LNCaP clone FGC (cell line): ENCODE measurements around the gene PRDM10.

ENCODE experiments used
- DNase-seq: peaks from one replicate; pipeline ENCODE4 v3.0.0-alpha.2; 2011; ENCODE audit warnings: low read depth
- H3K4me3 ChIP-seq: 2 replicates; pipeline ENCODE4 v1.5.1; 2011; ENCODE audit warnings: mild to moderate bottlenecking, low read depth, low read length, control low read depth
- CTCF ChIP-seq: IDR thresholded peaks from 2 replicates; pipeline ENCODE4 v1.5.1; 2012; ENCODE audit warnings: mild to moderate bottlenecking; ENCODE audit not compliant: control insufficient read depth, insufficient read depth; ENCODE audit errors: extremely low read depth

The PRDM10 gene

GRCh38 chr11:129866311-129866710 is 136.3 kb downstream of the PRDM10 start:
- DNase-seq = no peak
- TF ChIP-seq CTCF = no peak
- no peak overlapping the region for H3K4me3 ChIP-seq

GRCh38 chr11:129865701-129866100 is 136.9 kb downstream of the PRDM10 start:
- no peak overlapping the region for H3K4me3 ChIP-seq
- TF ChIP-seq CTCF = no peak
- no peak for DNase-seq

GRCh38 chr11:129864811-129865210 is 137.8 kb downstream of the PRDM10 start:
- no peak for DNase-seq
- TF ChIP-seq CTCF = no peak
- no peak overlapping the region for H3K4me3 ChIP-seq

- no peak for TF ChIP-seq CTCF
- H3K4me3 ChIP-seq = no peak overlapping the region
- peak; percentile 93 for DNase-seq
These were observed 140.7 kb downstream of the PRDM10 start for GRCh38 chr11:129861702-129862522.

- no peak for TF ChIP-seq CTCF
- no peak overlapping the region for H3K4me3 ChIP-seq
- DNase-seq = no peak
These were observed 146.6 kb downstream of the PRDM10 start for GRCh38 chr11:129856036-129856435.

GRCh38 chr11:129855086-129855485 is 147.5 kb downstream of the PRDM10 start:
- TF ChIP-seq CTCF = no peak
- DNase-seq = no peak
- H3K4me3 ChIP-seq = no peak overlapping the region
